HCT116 (cell line): ENCODE measurements around the gene ANKRD33. TPM values are rescaled to one million over a fixed set of nuclear protein-coding genes. Genes with fewer than 3 reads are reported as not detected.

Source experiments
- ATAC-seq: fragments of 200-7000 bp; cut with Tn5 transposase; 2 replicates; pipeline ENCODE4 v1.9.1; 2020; ENCODE audit warnings: mild to moderate bottlenecking, moderate library complexity
- BruUV-seq: library from RNA; stranded (reverse); fragments of 400-500 nt; replicated peaks from 2 replicates; lab custom pipeline; 2021; lab: Mats Ljungman, UMichigan
- CTCF ChIA-PET: fragments of 300-600 bp; sonication (Branson Sonifier 250); formaldehyde crosslinking; loops from one replicate; lab custom pipeline; 2021; ENCODE audit warnings: antibody characterized with exemption; lab: Charles Lee
- POLR2A ChIA-PET: fragments of 300-600, 350-600 bp; sonication (Branson Sonifier 250); formaldehyde crosslinking; loops from one replicate; lab custom pipeline; 2021; ENCODE audit warnings: antibody characterized with exemption; lab: Charles Lee
- RAD21 ChIA-PET, 2 experiments: fragments of 300-600 bp; sonication (Branson Sonifier 250); formaldehyde crosslinking; loops; one replicate each; lab custom pipeline; 2023; ENCODE audit warnings: low total read pairs in 2 of 2; ENCODE audit not compliant: uncharacterized antibody in 2 of 2, unreplicated experiment in 2 of 2, low non-redundant PET in 1 of 2; lab: Charles Lee
- DNase-seq: peaks from one replicate; pipeline ENCODE4 v3.0.0-alpha.2; 2010; ENCODE audit warnings: low read depth, low spot score
- H2AFZ ChIP-seq: fragments of 200-600 bp; shearing (Covaris generic), sonication (generic); 2 replicates; pipeline ENCODE4 v1.6.1; 2017; ENCODE audit warnings: low read depth, mixed run types, mixed read lengths, antibody characterized with exemption, low read length; ENCODE audit not compliant: poor library complexity, severe bottlenecking
- H3K27ac ChIP-seq: 2 replicates; pipeline ENCODE4 v1.5.1; 2012; ENCODE audit warnings: low read depth, low read length
- H3K27me3 ChIP-seq: fragments of 200-600 bp; sonication (generic); 2 replicates; pipeline ENCODE4 v1.6.1; 2016; ENCODE audit warnings: mixed run types, low read length, mixed read lengths; ENCODE audit not compliant: insufficient read depth
- H3K36me3 ChIP-seq, 2 experiments: fragments of 200-500 bp in 1 of 2; fragments of 200-600 bp in 1 of 2; sonication (Bioruptor generic) in 1 of 2; sonication (generic) in 1 of 2; 2 replicates each; pipeline versions ENCODE4 v1.5.1 to v1.6.1; 2014 to 2016; ENCODE audit warnings: low read length in 2 of 2, inconsistent platforms in 1 of 2, mixed read lengths in 1 of 2, mixed run types in 1 of 2; ENCODE audit not compliant: insufficient read depth in 2 of 2, control insufficient read depth in 1 of 2
- H3K4me1 ChIP-seq, 2 experiments: fragments of 200-600 bp in 1 of 2; sonication (generic) in 1 of 2; 2 replicates each; pipeline versions ENCODE4 v1.5.1 to v1.6.1; 2012 to 2017; ENCODE audit warnings: low read length in 2 of 2, inconsistent platforms in 1 of 2, mild to moderate bottlenecking in 1 of 2, mixed read lengths in 1 of 2, mixed run types in 1 of 2, moderate library complexity in 1 of 2; ENCODE audit not compliant: insufficient read depth in 2 of 2, control insufficient read depth in 1 of 2
- H3K4me2 ChIP-seq: fragments of 200-600 bp; sonication (generic); 2 replicates; pipeline ENCODE4 v1.6.1; 2017; ENCODE audit warnings: mixed run types, low read length, mixed read lengths
- H3K4me3 ChIP-seq, 2 experiments: fragments of 200-600 bp in 1 of 2; sonication (generic) in 1 of 2; replicated peaks in 1 of 2; 2 replicates each; pipeline ENCODE4 v1.5.1; 2011 to 2016; ENCODE audit warnings: low read length in 2 of 2, control low read depth in 1 of 2, low read depth in 1 of 2, mild to moderate bottlenecking in 1 of 2, mixed read lengths in 1 of 2, mixed run types in 1 of 2
- H3K79me2 ChIP-seq: fragments of 200-600 bp; sonication (generic); 2 replicates; pipeline ENCODE4 v1.6.1; 2017; ENCODE audit warnings: mild to moderate bottlenecking, mixed run types, low read length, moderate library complexity, mixed read lengths; ENCODE audit not compliant: insufficient read depth
- H3K9ac ChIP-seq: fragments of 200-600 bp; sonication (generic); 2 replicates; pipeline ENCODE4 v1.6.1; 2016; ENCODE audit warnings: low read length, mixed read lengths
- H3K9me2 ChIP-seq: fragments of 200-600 bp; sonication (generic), shearing (Covaris generic); 2 replicates; pipeline ENCODE4 v1.6.1; 2017; ENCODE audit warnings: mixed run types, mild to moderate bottlenecking, moderate library complexity; ENCODE audit not compliant: insufficient read depth
- H3K9me3 ChIP-seq, 2 experiments: fragments of 200-500 bp in 1 of 2; fragments of 200-600 bp in 1 of 2; sonication (Bioruptor generic) in 1 of 2; sonication (generic) in 1 of 2; 2 replicates each; pipeline ENCODE4 v1.6.1; 2014 to 2017; ENCODE audit warnings: low read length in 2 of 2, mixed read lengths in 2 of 2, inconsistent platforms in 1 of 2, low read depth in 1 of 2, mild to moderate bottlenecking in 1 of 2, mixed run types in 1 of 2, moderate library complexity in 1 of 2; ENCODE audit not compliant: control insufficient read depth in 1 of 2, insufficient read depth in 1 of 2
- H4K20me1 ChIP-seq: fragments of 200-600 bp; sonication (generic), shearing (Covaris generic); 2 replicates; pipeline ENCODE4 v1.6.1; 2017; ENCODE audit warnings: mixed run types, mild to moderate bottlenecking, moderate library complexity; ENCODE audit not compliant: insufficient read depth
- FOSL1 ChIP-seq: IDR thresholded peaks from 2 replicates; pipeline ENCODE4 v1.6.1; 2012; ENCODE audit warnings: low read depth
- POLR2A ChIP-seq: IDR thresholded peaks from 2 replicates; pipeline ENCODE4 v1.7.0; 2011; ENCODE audit warnings: borderline replicate concordance; ENCODE audit not compliant: insufficient read depth, insufficient read length; ENCODE audit errors: extremely low read depth
- SP1 ChIP-seq: IDR thresholded peaks from 2 replicates; pipeline ENCODE4 v1.6.1; 2012; ENCODE audit warnings: low read depth
- SRF ChIP-seq: IDR thresholded peaks from 2 replicates; pipeline ENCODE4 v1.6.1; 2012; ENCODE audit warnings: low read depth
- TCF7L2 ChIP-seq: IDR thresholded peaks from 2 replicates; pipeline ENCODE4 v1.7.0; 2011; ENCODE audit warnings: borderline replicate concordance, inconsistent platforms; ENCODE audit not compliant: insufficient read depth, insufficient read length; ENCODE audit errors: extremely low read depth
- YY1 ChIP-seq: IDR thresholded peaks from 2 replicates; pipeline ENCODE4 v1.6.1; 2011; ENCODE audit warnings: low read length, low read depth, moderate library complexity, mild to moderate bottlenecking; ENCODE audit not compliant: insufficient replicate concordance; ENCODE audit errors: extremely low read depth
- intact Hi-C: fragments of 100-400 bp; cut with micrococcal nuclease; formaldehyde crosslinking; loops from 2 replicates; pipeline ENCODE4 v1.10.0; 2022
- total RNA-seq: library from RNA; stranded (reverse); gene quantifications from one replicate; pipeline ENCODE4 v1.2.1, GENCODE V29; 2021; ENCODE audit not compliant: unreplicated experiment
- TF ChIP-seq, protein P1 (sequence below), 3 experiments: fragments of 200-600 bp in 1 of 3; sonication (generic) in 1 of 3; IDR thresholded peaks in 2 of 3; conservative IDR thresholded peaks in 1 of 3; 2 replicates each; pipeline ENCODE4 v1.5.1; 2012 to 2017; ENCODE audit warnings: low read depth in 2 of 3, low read length in 2 of 3, antibody characterized with exemption in 1 of 3, borderline replicate concordance in 1 of 3, control low read depth in 1 of 3, mild to moderate bottlenecking in 1 of 3, mixed read lengths in 1 of 3, mixed run types in 1 of 3, moderate library complexity in 1 of 3; ENCODE audit not compliant: insufficient read depth in 1 of 3
- TF ChIP-seq, protein P2 (sequence below): IDR thresholded peaks from 2 replicates; pipeline ENCODE4 v1.6.1; 2012; ENCODE audit warnings: low read depth
- TF ChIP-seq, protein P3 (sequence below): IDR thresholded peaks from 2 replicates; pipeline ENCODE4 v1.6.1; 2012

Gene ANKRD33
- total RNA-seq, 1 experiment from 2014 or later: not detected

DNA sequence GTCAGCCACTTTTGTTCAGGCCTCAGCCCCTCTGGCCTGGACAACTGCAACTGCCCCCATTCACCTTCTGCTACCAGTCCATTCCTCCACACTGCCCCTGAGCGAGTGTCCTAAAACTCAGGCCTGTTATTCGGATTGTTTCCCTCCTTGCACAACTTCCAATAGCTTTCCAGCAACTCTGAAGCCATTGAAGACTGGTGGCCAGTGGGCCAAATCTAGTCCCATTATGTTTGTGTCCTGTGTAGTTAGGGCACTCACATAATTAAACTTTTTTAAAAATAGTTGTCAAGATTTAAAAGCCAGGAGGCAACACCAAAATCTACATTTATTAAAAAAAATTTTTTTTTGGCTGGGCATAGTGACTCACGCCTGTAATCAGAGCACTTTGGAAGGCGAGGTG is 21.6 kb upstream of the ANKRD33 start:
- ChIA-PET CTCF (no interaction called here), RAD21 (no interaction called here), POLR2A (interaction anchor here (0.7 kb wide), 1 partner anchor 1921 kb away, joined by 3 read pairs; no protein-coding TSS in a partner anchor)
- Histone ChIP-seq H3K36me3 (no peaks in the 10 kb centered on the region), H2AFZ (no peak overlapping the region), H3K9me3 (no peaks in the 10 kb centered on the region), H3K4me1 (peaks cover 0 to 6% of the 10 kb centered on the region in 2 experiments; a peak in 1 of 4 replicates), H3K9ac (no peak overlapping the region), H3K4me3 (no peak overlapping the region), H3K27ac (no peak overlapping the region), H3K9me2 (no peaks in the 10 kb centered on the region), H3K4me2 (no peak overlapping the region), H3K27me3 (no peaks in the 10 kb centered on the region), H4K20me1 (no peaks in the 10 kb centered on the region), H3K79me2 (no peaks in the 10 kb centered on the region)
- ATAC-seq: no peak
- no TSS peak for BruUV-seq
- no peak for TF ChIP-seq TCF7L2
- no peak for TF ChIP-seq POLR2A
- TF ChIP-seq, protein P1, sequence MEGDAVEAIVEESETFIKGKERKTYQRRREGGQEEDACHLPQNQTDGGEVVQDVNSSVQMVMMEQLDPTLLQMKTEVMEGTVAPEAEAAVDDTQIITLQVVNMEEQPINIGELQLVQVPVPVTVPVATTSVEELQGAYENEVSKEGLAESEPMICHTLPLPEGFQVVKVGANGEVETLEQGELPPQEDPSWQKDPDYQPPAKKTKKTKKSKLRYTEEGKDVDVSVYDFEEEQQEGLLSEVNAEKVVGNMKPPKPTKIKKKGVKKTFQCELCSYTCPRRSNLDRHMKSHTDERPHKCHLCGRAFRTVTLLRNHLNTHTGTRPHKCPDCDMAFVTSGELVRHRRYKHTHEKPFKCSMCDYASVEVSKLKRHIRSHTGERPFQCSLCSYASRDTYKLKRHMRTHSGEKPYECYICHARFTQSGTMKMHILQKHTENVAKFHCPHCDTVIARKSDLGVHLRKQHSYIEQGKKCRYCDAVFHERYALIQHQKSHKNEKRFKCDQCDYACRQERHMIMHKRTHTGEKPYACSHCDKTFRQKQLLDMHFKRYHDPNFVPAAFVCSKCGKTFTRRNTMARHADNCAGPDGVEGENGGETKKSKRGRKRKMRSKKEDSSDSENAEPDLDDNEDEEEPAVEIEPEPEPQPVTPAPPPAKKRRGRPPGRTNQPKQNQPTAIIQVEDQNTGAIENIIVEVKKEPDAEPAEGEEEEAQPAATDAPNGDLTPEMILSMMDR (IDR thresholded peaks at IDR 0.05 in 2 of 3, conservative IDR thresholded peaks at IDR 0.05 in 1 of 3; ENCODE audit: borderline replicate concordance in 1 of 3, insufficient read depth in 1 of 3, low read depth in 2 of 3, low read length in 2 of 3): no peak
- TF ChIP-seq YY1: no peak
- TF ChIP-seq, protein P2, sequence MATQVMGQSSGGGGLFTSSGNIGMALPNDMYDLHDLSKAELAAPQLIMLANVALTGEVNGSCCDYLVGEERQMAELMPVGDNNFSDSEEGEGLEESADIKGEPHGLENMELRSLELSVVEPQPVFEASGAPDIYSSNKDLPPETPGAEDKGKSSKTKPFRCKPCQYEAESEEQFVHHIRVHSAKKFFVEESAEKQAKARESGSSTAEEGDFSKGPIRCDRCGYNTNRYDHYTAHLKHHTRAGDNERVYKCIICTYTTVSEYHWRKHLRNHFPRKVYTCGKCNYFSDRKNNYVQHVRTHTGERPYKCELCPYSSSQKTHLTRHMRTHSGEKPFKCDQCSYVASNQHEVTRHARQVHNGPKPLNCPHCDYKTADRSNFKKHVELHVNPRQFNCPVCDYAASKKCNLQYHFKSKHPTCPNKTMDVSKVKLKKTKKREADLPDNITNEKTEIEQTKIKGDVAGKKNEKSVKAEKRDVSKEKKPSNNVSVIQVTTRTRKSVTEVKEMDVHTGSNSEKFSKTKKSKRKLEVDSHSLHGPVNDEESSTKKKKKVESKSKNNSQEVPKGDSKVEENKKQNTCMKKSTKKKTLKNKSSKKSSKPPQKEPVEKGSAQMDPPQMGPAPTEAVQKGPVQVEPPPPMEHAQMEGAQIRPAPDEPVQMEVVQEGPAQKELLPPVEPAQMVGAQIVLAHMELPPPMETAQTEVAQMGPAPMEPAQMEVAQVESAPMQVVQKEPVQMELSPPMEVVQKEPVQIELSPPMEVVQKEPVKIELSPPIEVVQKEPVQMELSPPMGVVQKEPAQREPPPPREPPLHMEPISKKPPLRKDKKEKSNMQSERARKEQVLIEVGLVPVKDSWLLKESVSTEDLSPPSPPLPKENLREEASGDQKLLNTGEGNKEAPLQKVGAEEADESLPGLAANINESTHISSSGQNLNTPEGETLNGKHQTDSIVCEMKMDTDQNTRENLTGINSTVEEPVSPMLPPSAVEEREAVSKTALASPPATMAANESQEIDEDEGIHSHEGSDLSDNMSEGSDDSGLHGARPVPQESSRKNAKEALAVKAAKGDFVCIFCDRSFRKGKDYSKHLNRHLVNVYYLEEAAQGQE: no peak
- no peak for TF ChIP-seq FOSL1
- TF ChIP-seq, protein P3, sequence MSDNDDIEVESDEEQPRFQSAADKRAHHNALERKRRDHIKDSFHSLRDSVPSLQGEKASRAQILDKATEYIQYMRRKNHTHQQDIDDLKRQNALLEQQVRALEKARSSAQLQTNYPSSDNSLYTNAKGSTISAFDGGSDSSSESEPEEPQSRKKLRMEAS: no peak
- no peak for TF ChIP-seq SRF
- no peak for TF ChIP-seq SP1
- no peak for DNase-seq
- intact Hi-C loops: no loop called here
